Chondrocyte (in vitro differentiated cells): ENCODE data around the gene FN3K. TPM values are rescaled to one million over a fixed set of nuclear protein-coding genes. Genes with fewer than 3 reads are reported as not detected.

ENCODE experiments used
- DNase-seq: peaks from one replicate; pipeline ENCODE4 v3.0.0; 2021; ENCODE audit warnings: mixed read lengths, low spot score
- H3K27ac Mint-ChIP-seq: one replicate; pipeline ENCODE4 v1.8.0; 2021; ENCODE audit warnings: mild to moderate bottlenecking, moderate library complexity, mixed read lengths; ENCODE audit not compliant: unreplicated experiment
- H3K27me3 Mint-ChIP-seq: 2 replicates; pipeline ENCODE4 v1.8.0; 2021; ENCODE audit warnings: low read depth, mixed read lengths
- H3K36me3 Mint-ChIP-seq: 2 replicates; pipeline ENCODE4 v1.8.0; 2021; ENCODE audit warnings: low read depth, mixed read lengths
- H3K4me1 Mint-ChIP-seq: 2 replicates; pipeline ENCODE4 v1.8.0; 2021; ENCODE audit warnings: low read depth, mild to moderate bottlenecking, mixed read lengths
- H3K4me3 Mint-ChIP-seq: one replicate; pipeline ENCODE4 v1.8.0; 2021; ENCODE audit warnings: mild to moderate bottlenecking, moderate library complexity, mixed read lengths; ENCODE audit not compliant: unreplicated experiment
- H3K9me3 Mint-ChIP-seq: 2 replicates; pipeline ENCODE4 v1.8.0; 2021; ENCODE audit warnings: low read depth, mixed read lengths
- CTCF ChIP-seq: fragments of 200-600 bp; sonication (generic); IDR thresholded peaks from 2 replicates; pipeline ENCODE4 v1.5.0; 2021; ENCODE audit warnings: antibody characterized with exemption, mild to moderate bottlenecking, moderate library complexity
- total RNA-seq: library from RNA; stranded (reverse); gene quantifications from 3 replicates; pipeline ENCODE4 v1.2.1, GENCODE V29; 2021

FN3K gene
- total RNA-seq, 1 donor from 2014 or later, result 19.0 TPM

- H3K27me3 Mint-ChIP-seq, result no peaks in the 10 kb centered on the region
- peaks cover 31% of the 10 kb centered on the region for H3K4me1 Mint-ChIP-seq
- no peak for TF ChIP-seq CTCF
- H3K9me3 Mint-ChIP-seq, result peaks cover 9% of the 10 kb centered on the region
- peak overlapping the region; percentile 80 for H3K4me3 Mint-ChIP-seq
- peak overlapping the region; percentile 59 for H3K27ac Mint-ChIP-seq
- DNase-seq, result no peak
- peaks cover 6% of the 10 kb centered on the region for H3K36me3 Mint-ChIP-seq
Measured at GRCh38 chr17:82698974-82699442, 36.4 kb upstream of the FN3K start.

GRCh38 chr17:82699551-82699950, 35.9 kb upstream of the FN3K start:
- no peak for TF ChIP-seq CTCF
- Mint-ChIP-seq H3K27me3 (no peaks in the 10 kb centered on the region), H3K9me3 (peaks cover 5% of the 10 kb centered on the region), H3K27ac (no peak overlapping the region), H3K36me3 (peaks cover 3% of the 10 kb centered on the region), H3K4me1 (peaks cover 36% of the 10 kb centered on the region), H3K4me3 (peak overlapping the region; percentile 80)
- DNase-seq, result no peak

GRCh38 chr17:82702231-82702927, 33.0 kb upstream of the FN3K start:
- H3K27ac Mint-ChIP-seq, result peak overlapping the region; percentile 92
- peaks cover 29% of the 10 kb centered on the region for H3K4me1 Mint-ChIP-seq
- H3K36me3 Mint-ChIP-seq, result no peaks in the 10 kb centered on the region
- H3K27me3 Mint-ChIP-seq, result no peaks in the 10 kb centered on the region
- TF ChIP-seq CTCF, result peak; percentile 48
- no peak overlapping the region for H3K4me3 Mint-ChIP-seq
- H3K9me3 Mint-ChIP-seq, result no peaks in the 10 kb centered on the region
- peak; percentile 56 for DNase-seq

GRCh38 chr17:82703036-82703745, 32.2 kb upstream of the FN3K start:
- Mint-ChIP-seq H3K27me3 (no peaks in the 10 kb centered on the region), H3K36me3 (no peaks in the 10 kb centered on the region), H3K4me3 (no peak overlapping the region), H3K4me1 (peaks cover 35% of the 10 kb centered on the region), H3K9me3 (no peaks in the 10 kb centered on the region), H3K27ac (no peak overlapping the region)
- no peak for DNase-seq
- TF ChIP-seq CTCF, result no peak

GRCh38 chr17:82703935-82704865, 31.2 kb upstream of the FN3K start:
- DNase-seq, result no peak
- Mint-ChIP-seq H3K4me1 (peaks cover 36% of the 10 kb centered on the region), H3K27ac (peak overlapping the region; percentile 49), H3K36me3 (no peaks in the 10 kb centered on the region), H3K4me3 (no peak overlapping the region), H3K27me3 (no peaks in the 10 kb centered on the region), H3K9me3 (no peaks in the 10 kb centered on the region)
- TF ChIP-seq CTCF, result no peak
